WI38 (cell line): ENCODE data around the gene MIER3.

ENCODE experiments used
- H3K4me3 ChIP-seq: 2 replicates; pipeline ENCODE4 v1.5.1; 2011; ENCODE audit warnings: low read depth, mild to moderate bottlenecking, control low read depth, low read length
- CTCF ChIP-seq: IDR thresholded peaks from 2 replicates; pipeline ENCODE4 v1.5.1; 2012; ENCODE audit warnings: low read depth, mild to moderate bottlenecking, control low read depth, low read length

The MIER3 gene

GRCh38 chr5:56913766-56914165 lies 38.2 kb downstream of the MIER3 start:
- H3K4me3 ChIP-seq = no peak overlapping the region
- no peak for TF ChIP-seq CTCF

GRCh38 chr5:56910210-56910965 lies 41.5 kb downstream of the MIER3 start:
- TF ChIP-seq CTCF = no peak
- H3K4me3 ChIP-seq = peak overlapping the region; percentile 73

- TF ChIP-seq CTCF = no peak
- peak within 1 kb of the TSS; percentile 77 for H3K4me3 ChIP-seq
Observed at GRCh38 chr5:56909294-56910209, 42.4 kb downstream of the MIER3 start, which contains the start of gene SETD9. SETD9 (plus strand) TSS chr5:56909596; CDS start chr5:56909646, 50 bp downstream.

- H3K4me3 ChIP-seq = peak overlapping the region; percentile 77
- TF ChIP-seq CTCF = no peak
Observed at GRCh38 chr5:56908942-56909293, 43.0 kb downstream of the MIER3 start.

- H3K4me3 ChIP-seq = no peak overlapping the region
- peak; percentile 42; the same call in 1 of the 2 replicates for TF ChIP-seq CTCF
Observed at GRCh38 chr5:56900858-56901578, 50.9 kb downstream of the MIER3 start.

GRCh38 chr5:56900395-56900794 lies 51.5 kb downstream of the MIER3 start:
- TF ChIP-seq CTCF = no peak
- no peak overlapping the region for H3K4me3 ChIP-seq

- TF ChIP-seq CTCF = no peak
- H3K4me3 ChIP-seq = no peak overlapping the region
Observed at GRCh38 chr5:56898213-56898612, 53.7 kb downstream of the MIER3 start.
